Renal pelvis (tissue), 12 donors: Measurements from ENCODE around the gene NACAD. TPM values are rescaled to one million over a fixed set of nuclear protein-coding genes. Genes with fewer than 3 reads are reported as not detected.

Experiments used
- DNase-seq: peaks from one replicate; pipeline ENCODE4 v3.0.0-alpha.2; 2013
- long read RNA-seq, 16 experiments: transcript quantifications; one replicate each; lab custom pipeline, GENCODE V29; 2026
- polyA plus RNA-seq, 3 donors: library from polyadenylated mRNA; unstranded; fragments of 120-200 nt; gene quantifications; one replicate each; pipeline ENCODE4 v1.2.1, GENCODE V29; 2013; ENCODE audit not compliant: insufficient read length in 3 of 3

Gene NACAD, protein sequence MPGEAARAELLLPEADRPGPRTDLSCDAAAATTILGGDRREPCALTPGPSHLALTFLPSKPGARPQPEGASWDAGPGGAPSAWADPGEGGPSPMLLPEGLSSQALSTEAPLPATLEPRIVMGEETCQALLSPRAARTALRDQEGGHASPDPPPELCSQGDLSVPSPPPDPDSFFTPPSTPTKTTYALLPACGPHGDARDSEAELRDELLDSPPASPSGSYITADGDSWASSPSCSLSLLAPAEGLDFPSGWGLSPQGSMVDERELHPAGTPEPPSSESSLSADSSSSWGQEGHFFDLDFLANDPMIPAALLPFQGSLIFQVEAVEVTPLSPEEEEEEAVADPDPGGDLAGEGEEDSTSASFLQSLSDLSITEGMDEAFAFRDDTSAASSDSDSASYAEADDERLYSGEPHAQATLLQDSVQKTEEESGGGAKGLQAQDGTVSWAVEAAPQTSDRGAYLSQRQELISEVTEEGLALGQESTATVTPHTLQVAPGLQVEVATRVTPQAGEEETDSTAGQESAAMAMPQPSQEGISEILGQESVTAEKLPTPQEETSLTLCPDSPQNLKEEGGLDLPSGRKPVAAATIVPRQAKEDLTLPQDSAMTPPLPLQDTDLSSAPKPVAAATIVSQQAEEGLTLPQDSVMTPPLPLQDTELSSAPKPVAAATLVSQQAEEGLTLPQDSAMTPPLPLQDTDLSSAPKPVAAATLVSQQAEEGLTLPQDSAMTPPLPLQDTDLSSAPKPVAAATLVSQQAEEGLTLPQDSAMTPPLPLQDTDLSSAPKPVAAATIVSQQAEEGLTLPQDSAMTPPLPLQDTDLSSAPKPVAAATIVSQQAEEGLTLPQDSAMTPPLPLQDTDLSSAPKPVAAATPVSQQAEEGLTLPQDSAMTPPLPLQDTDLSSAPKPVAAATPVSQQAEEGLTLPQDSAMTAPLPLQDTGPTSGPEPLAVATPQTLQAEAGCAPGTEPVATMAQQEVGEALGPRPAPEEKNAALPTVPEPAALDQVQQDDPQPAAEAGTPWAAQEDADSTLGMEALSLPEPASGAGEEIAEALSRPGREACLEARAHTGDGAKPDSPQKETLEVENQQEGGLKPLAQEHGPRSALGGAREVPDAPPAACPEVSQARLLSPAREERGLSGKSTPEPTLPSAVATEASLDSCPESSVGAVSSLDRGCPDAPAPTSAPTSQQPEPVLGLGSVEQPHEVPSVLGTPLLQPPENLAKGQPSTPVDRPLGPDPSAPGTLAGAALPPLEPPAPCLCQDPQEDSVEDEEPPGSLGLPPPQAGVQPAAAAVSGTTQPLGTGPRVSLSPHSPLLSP (N-terminal part only)
- 10 to 100 TPM in 1 of 3 donors, 1 to 10 TPM in 2; 7.0 to 10.8 (median 9.4) TPM for polyA plus RNA-seq
- long read RNA-seq, donor 1 = 0 reads
- long read RNA-seq, donor 2 = 0 reads
- long read RNA-seq, donor 3 = 0 reads
- long read RNA-seq, donor 4 = 0 reads
- long read RNA-seq, donor 5 = 0 reads
- long read RNA-seq, donor 6 = 0 reads
- long read RNA-seq, donor 7 = 0 reads
- long read RNA-seq, donor 8 = 0 reads
- long read RNA-seq, donor 9 = 0 reads
- long read RNA-seq, donor 10, partial matches to known transcripts = 5 of 6 reads
- long read RNA-seq, donor 10, other reads (novel, unspliced or antisense) = 0 of 6 reads
- long read RNA-seq, donor 11 = 0 reads
- long read RNA-seq, donor 12, partial matches to known transcripts = 6 of 6 reads
- long read RNA-seq, donor 12, other reads (novel, unspliced or antisense) = 0 of 6 reads
- long read RNA-seq, donor 13 = 0 reads
- long read RNA-seq, donor 14, partial matches to known transcripts = 15 of 15 reads
- long read RNA-seq, donor 14, other reads (novel, unspliced or antisense) = 0 of 15 reads
- long read RNA-seq, donor 15, partial matches to known transcripts = 0 of 1 reads
- long read RNA-seq, donor 15, other reads (novel, unspliced or antisense) = 0 of 1 reads
- long read RNA-seq, donor 16 = 0 reads

- peak; percentile 43 for DNase-seq
Measured at GRCh38 chr7:45088821-45089340, at the start of gene NACAD. NACAD (minus strand) TSS chr7:45088969; CDS start chr7:45088894, 75 bp downstream.

DNA sequence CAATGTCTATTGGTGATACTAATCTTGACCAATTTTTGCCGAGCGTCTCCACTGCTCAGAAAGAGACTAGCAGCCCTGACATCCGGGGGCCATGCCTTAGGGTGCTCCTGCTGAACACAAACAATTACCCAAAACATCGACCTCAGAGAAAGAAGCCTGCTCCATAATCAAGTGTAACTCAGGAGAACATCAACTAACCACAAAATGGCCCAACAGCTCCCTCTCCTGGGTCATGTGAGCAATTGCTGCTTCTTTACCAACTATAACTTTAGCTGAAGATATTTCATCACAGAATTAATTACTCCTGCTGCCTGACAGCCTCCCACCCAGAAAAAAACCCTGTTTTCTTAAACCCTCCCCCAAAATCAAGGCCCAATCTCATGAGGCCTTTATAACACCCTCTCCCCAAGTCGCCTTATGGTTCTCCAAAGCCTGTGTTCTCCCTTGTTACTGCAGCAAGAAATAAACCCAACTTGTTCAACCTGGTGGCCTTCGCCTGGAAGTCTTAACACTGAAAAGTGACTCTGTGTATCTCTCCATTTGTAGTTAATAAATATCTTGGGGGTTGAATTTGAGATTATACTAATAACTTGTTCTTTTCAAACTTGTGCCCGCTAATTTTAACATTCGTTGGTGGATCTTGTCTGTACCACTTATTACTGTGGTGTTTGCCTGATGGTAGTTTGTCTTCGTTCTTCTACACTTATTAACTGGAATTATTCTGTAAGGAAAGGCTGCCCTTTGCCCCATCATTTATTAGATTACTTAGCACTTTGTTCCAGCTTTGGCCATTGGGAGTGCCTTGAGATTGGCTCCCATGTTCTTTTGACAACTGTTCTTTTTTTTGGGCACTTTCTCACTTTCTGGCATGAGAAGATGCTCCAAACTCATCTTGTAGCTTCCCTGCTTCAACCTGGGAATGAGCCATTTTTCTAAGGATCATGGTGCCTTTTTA, 47.6 kb upstream of the NACAD start:
- peak; percentile 73 for DNase-seq

DNA sequence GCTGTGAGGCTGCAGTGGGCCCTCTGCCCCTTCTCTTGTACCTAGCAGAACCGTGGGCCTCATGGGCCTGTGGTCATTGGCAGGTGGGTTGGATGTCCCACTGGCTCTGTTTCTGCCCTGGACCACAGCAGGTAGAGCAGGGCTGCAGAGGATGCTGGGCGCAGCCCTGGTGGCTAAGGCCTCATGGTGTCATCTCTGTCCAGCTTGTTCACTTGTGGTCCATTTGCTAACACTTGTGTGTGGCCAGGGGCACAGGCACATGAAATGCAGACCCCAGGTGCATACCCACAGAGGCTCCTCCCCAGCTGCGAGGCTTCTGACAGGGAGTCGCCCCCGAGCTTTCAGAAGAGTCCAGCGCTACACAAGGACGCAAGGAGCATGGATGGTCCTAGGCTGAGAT, 45.1 kb upstream of the NACAD start:
- DNase-seq = no peak

DNA sequence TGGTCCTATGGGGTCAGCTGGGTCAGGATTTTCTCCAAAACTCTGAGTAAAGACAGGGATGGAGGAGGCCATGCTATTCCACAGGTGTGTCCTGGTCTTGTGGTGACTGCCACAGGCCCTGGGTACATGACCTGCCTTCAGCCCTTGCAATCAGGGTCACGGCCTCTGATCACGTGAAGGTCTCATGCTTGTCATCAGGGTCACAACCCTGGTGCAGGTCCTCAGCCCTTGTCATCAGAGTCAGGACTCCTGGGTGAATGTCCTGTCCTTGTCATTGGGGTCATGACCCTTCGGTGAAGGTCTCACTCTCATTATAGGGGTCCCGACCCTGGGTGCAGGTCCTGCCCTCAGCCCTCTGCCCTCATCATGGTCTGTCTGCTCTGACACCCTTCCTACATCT, 44.6 kb upstream of the NACAD start:
- DNase-seq = no peak

- DNase-seq = no peak
Measured at GRCh38 chr7:45132708-45133320, 44.0 kb upstream of the NACAD start.

- no peak for DNase-seq
Measured at GRCh38 chr7:45131891-45132290, 43.1 kb upstream of the NACAD start.

DNA sequence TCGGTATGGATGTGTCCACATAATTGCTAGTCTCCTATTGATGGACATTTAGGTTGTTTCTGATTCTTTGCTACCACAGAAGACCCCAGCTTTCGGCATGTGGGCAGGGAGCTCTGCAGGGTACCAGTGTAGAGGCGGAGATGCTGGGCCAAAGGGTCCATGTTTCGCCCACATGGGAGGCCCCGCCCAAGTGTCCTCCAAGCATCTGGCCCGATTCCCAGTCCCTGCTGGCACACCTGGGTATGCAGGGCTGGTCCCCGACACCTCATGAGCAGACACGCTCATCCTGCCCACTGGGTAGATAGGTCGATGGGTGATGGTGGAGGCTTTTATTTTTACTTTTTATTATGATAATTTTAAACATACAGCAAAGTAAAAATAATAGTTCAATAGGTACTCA, 42.1 kb upstream of the NACAD start:
- DNase-seq = no peak

DNA sequence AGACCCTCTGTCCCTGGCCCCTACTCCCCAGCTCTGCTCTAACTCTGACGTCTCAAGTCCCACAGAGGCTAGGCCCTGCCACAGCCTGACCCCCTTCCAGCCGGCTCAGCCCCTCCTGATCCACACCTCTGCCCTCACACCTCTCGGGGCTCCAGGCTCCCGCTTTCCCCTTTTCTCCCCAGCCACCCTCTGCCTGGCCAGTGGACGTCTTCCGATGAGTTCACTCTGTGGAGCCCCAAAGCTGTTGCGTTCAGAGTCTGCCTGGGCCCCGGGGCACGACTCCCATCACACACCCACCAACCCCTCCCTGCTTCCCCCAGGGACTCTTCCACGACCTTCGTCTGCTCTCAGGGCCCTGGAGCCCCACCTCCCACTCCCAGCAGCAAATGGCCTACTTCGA, 41.1 kb upstream of the NACAD start:
- DNase-seq = no peak

DNA sequence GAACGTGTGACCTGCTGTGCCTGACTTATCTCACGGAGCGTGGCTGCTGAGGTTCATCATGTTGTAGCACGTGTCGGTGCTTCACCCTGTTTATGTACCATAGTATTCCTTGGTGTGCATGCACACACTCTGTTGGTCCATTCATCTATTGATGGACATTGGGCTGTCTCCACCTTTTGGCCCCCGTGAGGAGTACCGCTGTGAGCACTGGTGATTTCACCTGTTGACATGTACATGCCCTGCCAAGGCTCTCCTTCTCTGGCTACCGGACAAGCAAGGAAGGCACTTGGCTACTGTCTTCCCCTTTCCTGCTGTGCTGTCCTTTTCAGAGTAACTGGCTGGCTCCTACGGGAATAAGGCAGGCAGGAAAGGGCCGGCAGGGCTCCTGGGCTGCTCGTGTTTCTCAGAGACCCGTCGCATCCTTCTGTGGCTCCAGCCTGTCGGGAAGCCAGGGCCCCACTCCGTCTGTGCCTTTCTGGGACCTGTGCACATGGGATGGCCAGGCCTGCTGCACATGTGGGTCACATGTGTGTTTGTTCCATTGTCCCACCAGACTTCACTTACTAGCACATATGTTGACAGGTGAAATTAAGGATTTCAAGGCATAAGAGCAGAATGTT, 40.5 kb upstream of the NACAD start:
- DNase-seq = no peak

DNA sequence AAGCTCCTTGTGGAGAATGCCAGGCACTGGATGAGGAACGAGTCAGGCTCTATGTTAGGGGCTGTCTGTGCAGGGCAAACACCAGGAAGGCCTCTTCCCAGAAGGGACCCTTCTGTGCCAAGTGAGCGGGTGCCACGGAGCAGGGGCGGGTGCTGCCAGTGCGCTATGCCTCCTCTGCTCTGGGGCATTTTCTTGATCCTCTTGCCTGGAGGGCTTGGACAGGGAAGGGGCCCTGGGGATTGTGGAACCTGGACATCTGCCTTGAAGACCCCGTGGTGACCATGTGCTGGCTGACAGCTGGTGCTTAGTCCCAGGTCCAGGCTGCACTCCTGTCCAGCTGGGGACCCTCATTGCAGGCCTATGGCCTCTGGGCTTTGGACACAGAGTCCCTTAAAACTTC, 38.2 kb upstream of the NACAD start:
- no peak for DNase-seq

DNA sequence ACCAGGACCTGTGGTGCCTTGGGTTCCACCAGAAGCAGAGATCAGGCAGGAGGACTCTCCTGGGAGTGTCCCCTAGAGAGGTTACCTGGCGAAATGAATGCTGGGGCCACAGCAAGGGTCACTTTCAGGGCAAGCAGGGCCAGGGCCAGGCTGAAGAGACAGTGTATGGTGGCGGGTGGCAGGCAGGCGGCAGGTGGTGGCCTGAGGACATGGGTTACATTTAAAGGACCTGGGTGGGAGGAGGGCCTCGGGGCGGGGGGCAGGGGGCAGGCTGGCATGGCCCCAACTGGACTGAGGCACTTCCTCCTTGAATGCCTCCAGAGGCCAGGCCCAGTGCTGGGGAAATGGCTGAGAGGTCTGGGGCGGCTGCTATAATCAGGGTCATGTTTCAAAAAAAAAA, 37.4 kb upstream of the NACAD start:
- DNase-seq = no peak

DNA sequence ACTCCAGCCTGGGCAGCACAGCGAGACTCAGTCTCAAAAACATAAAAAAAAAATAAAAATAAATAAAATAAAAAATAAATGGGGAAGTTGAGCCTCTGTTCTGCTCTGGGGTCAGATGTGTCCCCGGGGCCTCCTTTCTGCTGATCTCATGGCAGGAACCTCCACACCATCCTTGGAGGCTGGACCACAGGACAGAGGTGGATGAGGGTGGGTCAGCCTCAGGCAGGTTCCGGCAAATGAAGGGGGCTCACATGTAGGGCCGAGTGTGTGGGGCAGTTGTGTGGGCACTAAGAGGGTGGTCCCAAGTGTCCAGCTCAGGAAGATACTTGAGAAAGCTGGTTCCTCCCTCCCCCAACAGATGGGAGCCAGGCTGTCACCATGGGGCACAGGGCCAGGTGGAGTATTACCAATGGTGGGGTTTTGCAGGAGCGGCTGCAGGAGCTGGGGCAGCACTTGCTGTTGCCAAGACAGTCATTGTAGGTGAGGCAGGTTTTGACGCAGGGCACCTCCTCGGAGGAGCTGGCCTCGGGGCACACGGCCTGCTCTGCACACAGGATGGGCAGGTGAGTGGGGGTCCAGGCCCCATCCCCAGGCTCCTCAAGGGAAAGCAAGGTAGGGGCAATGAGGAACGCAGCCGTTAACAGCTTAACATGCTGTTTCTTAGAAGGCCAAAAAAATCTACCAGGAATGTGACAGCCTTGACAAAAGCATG, 36.6 kb upstream of the NACAD start:
- DNase-seq = no peak

- no peak for DNase-seq
Measured at GRCh38 chr7:45123913-45124710, 35.3 kb upstream of the NACAD start.

- no peak for DNase-seq
Measured at GRCh38 chr7:45122975-45123860, 34.4 kb upstream of the NACAD start.

DNA sequence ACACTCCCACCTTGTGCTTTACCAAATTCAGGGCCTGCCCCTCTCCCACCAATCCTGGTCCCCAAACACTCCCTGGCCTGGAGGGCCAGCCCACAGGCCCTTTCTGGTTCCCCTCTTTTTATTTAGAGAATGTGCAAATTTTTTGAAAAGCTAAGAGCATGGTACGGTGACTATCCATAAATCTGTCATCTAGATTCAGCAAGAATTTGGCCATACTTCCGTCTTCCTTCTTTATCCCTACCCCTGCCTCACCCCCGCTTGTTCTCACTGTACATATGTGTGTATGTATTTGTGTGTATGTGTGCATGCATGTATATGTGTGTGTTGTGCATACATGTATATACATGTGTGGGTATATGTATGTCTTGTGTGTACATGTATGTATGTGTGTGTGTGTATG, 30.8 kb upstream of the NACAD start:
- no peak for DNase-seq

- peak; percentile 10 for DNase-seq
Measured at GRCh38 chr7:45118889-45119331, 30.1 kb upstream of the NACAD start.
